Right cardiac atrium (tissue), 5 donors: ENCODE data around the gene EXOC3L1. TPM values are rescaled to one million over a fixed set of nuclear protein-coding genes. Genes with fewer than 3 reads are reported as not detected.

ENCODE experiments used
- ATAC-seq, 2 donors: fragments of 200-7000 bp; cut with Tn5 transposase; one replicate each; pipeline versions ENCODE4 v1.8.0 to v1.9.1; 2020; ENCODE audit warnings: moderate library complexity in 2 of 2, mild to moderate bottlenecking in 1 of 2
- DNase-seq, 3 donors: peaks; one replicate each; pipeline ENCODE4 v3.0.0-alpha.2; 2020
- H3K27ac ChIP-seq: one replicate; pipeline ENCODE4 v1.5.1; 2013; ENCODE audit warnings: mild to moderate bottlenecking, low read length, control low read depth, moderate library complexity
- H3K27me3 ChIP-seq: one replicate; pipeline ENCODE4 v1.6.1; 2013; ENCODE audit not compliant: control insufficient read depth, insufficient read depth
- H3K4me1 ChIP-seq: one replicate; pipeline ENCODE4 v1.6.1; 2013; ENCODE audit warnings: low read length; ENCODE audit not compliant: control insufficient read depth, insufficient read depth
- H3K4me3 ChIP-seq: one replicate; pipeline ENCODE4 v1.5.1; 2013; ENCODE audit warnings: low read length, control low read depth
- H3K9me3 ChIP-seq: one replicate; pipeline ENCODE4 v1.6.1; 2013; ENCODE audit warnings: low read length; ENCODE audit not compliant: control insufficient read depth
- WGBS: extraction: QIAGEN DNeasy Blood & Tissue Kit; methylation state at CpG from one replicate; pipeline ENCODE4 v1.1.7; 2013; 5-methylcytosine and 5-hydroxymethylcytosine counted together
- intact Hi-C, 4 donors: fragments of 100-400 bp; cut with DNase I; formaldehyde crosslinking; loops; one replicate each; pipeline versions ENCODE4 v1.11.0 to v1.14.0; 2022 to 2023
- polyA plus RNA-seq: library from polyadenylated mRNA; stranded (reverse); fragments of 200-250 nt; gene quantifications from one replicate; pipeline ENCODE4 v1.2.3, GENCODE V29; 2013
- total RNA-seq, 4 donors: library from RNA; stranded (reverse); fragmentation: NEBNext Ultra II Directional; extraction: Animal tissue kit (Norgen Biotek cat#: 25700); gene quantifications; one replicate each; pipeline ENCODE4 v1.2.1, GENCODE V29; 2021
- donor health status: healthy with polysubstance abuse.
- donor health status: DM: no; HTN: yes; CAD: no.
- donor health status: DM: no; HTN: no; CAD: no.
- donor health status: DM: no; HTN: yes; CAD: no; lungs with severe emphysema.
- donor health status: DM: yes; HTN: yes; CAD: no.

EXOC3L1 gene
- total and polyA plus RNA-seq, 5 donors, result 1.3 to 3.2 (median 2.4) TPM

- DNase-seq (no peak), ATAC-seq (no peak)
- Histone ChIP-seq H3K9me3 (no peaks in the 10 kb centered on the region), H3K4me1 (peaks cover 5% of the 10 kb centered on the region), H3K27me3 (no peaks in the 10 kb centered on the region), H3K27ac (no peak overlapping the region), H3K4me3 (no peak overlapping the region)
- intact Hi-C loops, result no loop called here
- WGBS, result 74% methylated on average over 5 of the region's 5 CpGs
Measured at GRCh38 chr16:67195676-67196075, 5.7 kb upstream of the EXOC3L1 start.

GRCh38 chr16:67194260-67194659 is 4.3 kb upstream of the EXOC3L1 start:
- WGBS, result 89% methylated on average over 6 of the region's 6 CpGs
- H3K4me3 ChIP-seq, result no peak overlapping the region
- peaks cover 5% of the 10 kb centered on the region for H3K4me1 ChIP-seq
- H3K9me3 ChIP-seq, result no peaks in the 10 kb centered on the region
- no peak overlapping the region for H3K27ac ChIP-seq
- DNase-seq (peak in 1 of 3 donors; percentile 49), ATAC-seq (no peak)
- intact Hi-C loops, result loop anchor here in 1 of 4 donors (5.0 kb wide), 1 partner anchor 33 kb away; the partner anchor contains the start of gene TMEM208
- H3K27me3 ChIP-seq, result no peaks in the 10 kb centered on the region

- H3K27ac ChIP-seq, result no peak overlapping the region
- intact Hi-C loops, result loop anchor here in 1 of 4 donors (5.0 kb wide), 1 partner anchor 34 kb away; the partner anchor contains the start of gene TMEM208
Measured at GRCh38 chr16:67193536-67193935, 3.6 kb upstream of the EXOC3L1 start.

GRCh38 chr16:67192781-67193361 is 2.9 kb upstream of the EXOC3L1 start:
- ATAC-seq (peak in 1 of 2 donors; percentile 14), DNase-seq (peak in 1 of 3 donors; percentile 50)
- Histone ChIP-seq H3K27me3 (no peaks in the 10 kb centered on the region), H3K4me3 (peak overlapping the region; percentile 94), H3K4me1 (peaks cover 5% of the 10 kb centered on the region), H3K9me3 (no peaks in the 10 kb centered on the region), H3K27ac (no peak overlapping the region)
- 25% methylated on average over 17 of the region's 17 CpGs for WGBS
- intact Hi-C loops, result loop anchor here in 1 of 4 donors (5.0 kb wide), 1 partner anchor 34 kb away; the partner anchor contains the start of gene TMEM208

More at GRCh38 chr16:67193536-67193935, 3.6 kb upstream of the EXOC3L1 start:
- Histone ChIP-seq H3K4me1 (peaks cover 5% of the 10 kb centered on the region), H3K9me3 (no peaks in the 10 kb centered on the region), H3K4me3 (no peak overlapping the region), H3K27me3 (no peaks in the 10 kb centered on the region)
- DNase-seq (no peak), ATAC-seq (no peak)

GRCh38 chr16:67191995-67192681 is 2.2 kb upstream of the EXOC3L1 start, which contains the start of gene E2F4:
Gene E2F4 (plus strand): TSS chr16:67192155. CDS start chr16:67192228, 73 bp downstream.
- no peaks in the 10 kb centered on the region for H3K9me3 ChIP-seq
- H3K4me3 ChIP-seq, result peak within 1 kb of the TSS; percentile 94
- ATAC-seq (peak; percentile 91 to 92), DNase-seq (peak; percentile 92 to 97 (median 96))
- peaks cover 5% of the 10 kb centered on the region for H3K4me1 ChIP-seq
- no peaks in the 10 kb centered on the region for H3K27me3 ChIP-seq
- peak within 1 kb of the TSS; percentile 83 for H3K27ac ChIP-seq
- intact Hi-C loops, result loop anchor here in 1 of 4 donors (5.0 kb wide), 1 partner anchor 35 kb away; the partner anchor contains the start of gene TMEM208
- WGBS, result under 1% methylated on average over 54 of the region's 54 CpGs

- peak overlapping the region; percentile 5 for H3K4me3 ChIP-seq
- peaks cover 5% of the 10 kb centered on the region for H3K4me1 ChIP-seq
- WGBS, result 26% methylated on average over 9 of the region's 9 CpGs
- H3K27ac ChIP-seq, result no peak overlapping the region
- H3K9me3 ChIP-seq, result no peaks in the 10 kb centered on the region
- DNase-seq (no peak), ATAC-seq (peak in 1 of 2 donors; percentile 2)
- intact Hi-C loops, result loop anchor here in 1 of 4 donors (5.0 kb wide), 1 partner anchor 36 kb away; the partner anchor contains the start of gene TMEM208
- H3K27me3 ChIP-seq, result no peaks in the 10 kb centered on the region
Measured at GRCh38 chr16:67191411-67191994, 1.6 kb upstream of the EXOC3L1 start.

- Histone ChIP-seq H3K27me3 (no peaks in the 10 kb centered on the region), H3K4me1 (peaks cover 5% of the 10 kb centered on the region), H3K4me3 (peak overlapping the region; percentile 21), H3K27ac (peak overlapping the region; percentile 5), H3K9me3 (no peaks in the 10 kb centered on the region)
- DNase-seq (no peak), ATAC-seq (no peak)
- WGBS, result 66% methylated on average over 13 of the region's 13 CpGs
- intact Hi-C loops, result loop anchor here in 1 of 4 donors (5.0 kb wide), 1 partner anchor 37 kb away; the partner anchor contains the start of gene TMEM208
Measured at GRCh38 chr16:67190448-67191399, 788 bp upstream of the EXOC3L1 start.

GRCh38 chr16:67188798-67189197 is 1.1 kb downstream of the EXOC3L1 start:
- H3K9me3 ChIP-seq, result no peaks in the 10 kb centered on the region
- no peak overlapping the region for H3K4me3 ChIP-seq
- no peak for ATAC-seq
- no peaks in the 10 kb centered on the region for H3K27me3 ChIP-seq
- DNase-seq, result peak in 1 of 3 donors; percentile 53
- H3K27ac ChIP-seq, result no peak overlapping the region
- 92% methylated on average over 15 of the region's 15 CpGs for WGBS
- H3K4me1 ChIP-seq, result peaks cover 7% of the 10 kb centered on the region
- intact Hi-C loops, result no loop called here

GRCh38 chr16:67188323-67188722 is 1.6 kb downstream of the EXOC3L1 start:
- intact Hi-C loops, result no loop called here

GRCh38 chr16:67187175-67187890 is 2.6 kb downstream of the EXOC3L1 start:
- intact Hi-C loops, result no loop called here
- Histone ChIP-seq H3K27me3 (no peaks in the 10 kb centered on the region), H3K27ac (no peak overlapping the region), H3K9me3 (no peaks in the 10 kb centered on the region), H3K4me3 (no peak overlapping the region), H3K4me1 (peaks cover 3% of the 10 kb centered on the region)
- 81% methylated on average over 26 of the region's 26 CpGs for WGBS
- ATAC-seq, result no peak
- peak in 1 of 3 donors; percentile 66 for DNase-seq

More at GRCh38 chr16:67188323-67188722, 1.6 kb downstream of the EXOC3L1 start:
- Histone ChIP-seq H3K27me3 (no peaks in the 10 kb centered on the region), H3K4me1 (peaks cover 7% of the 10 kb centered on the region), H3K9me3 (no peaks in the 10 kb centered on the region), H3K4me3 (no peak overlapping the region), H3K27ac (no peak overlapping the region)
- ATAC-seq (no peak), DNase-seq (no peak)
- 66% methylated on average over 4 of the region's 4 CpGs for WGBS
